ENCODE measurements around the gene MYO1B.

Gene MYO1B

DNA sequence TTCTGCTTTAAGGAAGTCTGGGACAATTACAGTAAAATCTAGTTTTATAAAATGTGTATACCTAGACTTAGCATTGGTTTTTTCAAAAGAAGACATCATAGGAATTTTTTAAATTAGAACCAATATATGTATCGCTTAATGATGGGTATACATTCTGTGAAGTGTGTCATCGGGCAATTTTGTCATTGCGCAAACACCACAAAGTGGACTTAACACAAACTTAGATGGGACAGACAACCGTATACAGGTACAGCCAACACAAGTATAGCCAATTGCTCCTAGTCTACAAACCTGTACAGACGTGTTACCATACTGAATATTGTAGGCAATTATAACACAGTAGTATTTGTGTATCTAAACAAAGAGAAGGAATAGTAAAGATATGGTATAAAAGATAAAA is 12.7 kb downstream of the MYO1B start:
- Histone ChIP-seq H3K4me1 (ENCODE audit: control insufficient read depth, insufficient read depth, low read length, poor library complexity, severe bottlenecking) (peaks cover 41% of the 10 kb centered on the region), H3K36me3 (ENCODE audit: control insufficient read depth, insufficient read depth, low read length) (no peaks in the 10 kb centered on the region), H3K27ac (ENCODE audit: low read depth, low read length, severe bottlenecking) (no peak overlapping the region), H3K4me3 (ENCODE audit: extremely low read depth, insufficient read depth, low read length, poor library complexity, severe bottlenecking) (no peak overlapping the region), H3K9me3 (ENCODE audit: control insufficient read depth, low read length) (no peaks in the 10 kb centered on the region)
- WGBS, 2 experiments (ENCODE audit: insufficient coverage in 2 of 2): 100% methylated on average over 2 of the region's 5 CpGs; no CpG with 5 or more reads in 1 of the 2 experiments

DNA sequence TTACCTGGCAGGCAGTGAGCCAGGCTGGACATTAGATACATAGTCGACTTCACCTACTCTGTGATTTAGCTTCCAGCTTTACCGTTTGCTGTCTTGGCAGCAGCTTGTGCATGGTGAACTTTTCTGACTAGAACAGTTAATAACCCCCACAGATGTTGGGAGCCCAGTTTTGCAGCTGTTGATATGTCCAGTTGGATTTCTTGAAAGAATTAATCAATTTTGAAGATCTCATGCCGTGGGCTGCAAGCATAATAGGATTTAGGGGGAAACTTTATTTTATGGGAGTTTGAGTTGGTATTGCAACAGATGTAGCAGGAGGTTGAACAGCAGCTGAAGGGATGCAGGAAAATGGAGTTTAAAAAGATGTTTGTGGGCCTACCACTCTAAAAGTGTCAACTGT is 13.8 kb downstream of the MYO1B start:
- Histone ChIP-seq H3K27ac (ENCODE audit: low read depth, low read length, severe bottlenecking) (no peak overlapping the region), H3K9me3 (ENCODE audit: control insufficient read depth, low read length) (no peaks in the 10 kb centered on the region), H3K4me1 (ENCODE audit: control insufficient read depth, insufficient read depth, low read length, poor library complexity, severe bottlenecking) (peaks cover 40% of the 10 kb centered on the region), H3K4me3 (ENCODE audit: extremely low read depth, insufficient read depth, low read length, poor library complexity, severe bottlenecking) (no peak overlapping the region), H3K36me3 (ENCODE audit: control insufficient read depth, insufficient read depth, low read length) (no peaks in the 10 kb centered on the region)
- 59 to 95% methylated on average over 2 to 3 of the region's 3 CpGs for WGBS, 2 experiments (ENCODE audit: insufficient coverage in 2 of 2)

GRCh38 chr2:191262436-191262835 is 17.2 kb downstream of the MYO1B start:
- H3K4me1 ChIP-seq (ENCODE audit: control insufficient read depth, insufficient read depth, low read length, poor library complexity, severe bottlenecking): peaks cover 55% of the 10 kb centered on the region
- H3K4me3 ChIP-seq (ENCODE audit: extremely low read depth, insufficient read depth, low read length, poor library complexity, severe bottlenecking): no peak overlapping the region
- no peaks in the 10 kb centered on the region for H3K36me3 ChIP-seq (ENCODE audit: control insufficient read depth, insufficient read depth, low read length)
- 94 to 97% methylated on average over 4 to 5 of the region's 5 CpGs for WGBS, 2 experiments (ENCODE audit: insufficient coverage in 2 of 2)
- H3K27ac ChIP-seq (ENCODE audit: low read depth, low read length, severe bottlenecking): no peak overlapping the region
- no peaks in the 10 kb centered on the region for H3K9me3 ChIP-seq (ENCODE audit: control insufficient read depth, low read length)

- H3K4me3 ChIP-seq (ENCODE audit: extremely low read depth, insufficient read depth, low read length, poor library complexity, severe bottlenecking): no peak overlapping the region
- WGBS, 2 experiments (ENCODE audit: insufficient coverage in 2 of 2): no CpG with 5 or more reads among the region's 2 CpGs
- no peaks in the 10 kb centered on the region for H3K9me3 ChIP-seq (ENCODE audit: control insufficient read depth, low read length)
- peaks cover 4% of the 10 kb centered on the region for H3K36me3 ChIP-seq (ENCODE audit: control insufficient read depth, insufficient read depth, low read length)
- peaks cover 58% of the 10 kb centered on the region for H3K4me1 ChIP-seq (ENCODE audit: control insufficient read depth, insufficient read depth, low read length, poor library complexity, severe bottlenecking)
- H3K27ac ChIP-seq (ENCODE audit: low read depth, low read length, severe bottlenecking): no peak overlapping the region
Measured at GRCh38 chr2:191263050-191263449, 17.8 kb downstream of the MYO1B start.

GRCh38 chr2:191264647-191265081 is 19.5 kb downstream of the MYO1B start:
- Histone ChIP-seq H3K4me3 (ENCODE audit: extremely low read depth, insufficient read depth, low read length, poor library complexity, severe bottlenecking) (no peak overlapping the region), H3K9me3 (ENCODE audit: control insufficient read depth, low read length) (no peaks in the 10 kb centered on the region), H3K4me1 (ENCODE audit: control insufficient read depth, insufficient read depth, low read length, poor library complexity, severe bottlenecking) (peaks cover 51% of the 10 kb centered on the region), H3K27ac (ENCODE audit: low read depth, low read length, severe bottlenecking) (peak overlapping the region; percentile 57), H3K36me3 (ENCODE audit: control insufficient read depth, insufficient read depth, low read length) (peaks cover 5% of the 10 kb centered on the region)
- 84 to 85% methylated on average over 2 of the region's 3 CpGs for WGBS, 2 experiments (ENCODE audit: insufficient coverage in 2 of 2)

DNA sequence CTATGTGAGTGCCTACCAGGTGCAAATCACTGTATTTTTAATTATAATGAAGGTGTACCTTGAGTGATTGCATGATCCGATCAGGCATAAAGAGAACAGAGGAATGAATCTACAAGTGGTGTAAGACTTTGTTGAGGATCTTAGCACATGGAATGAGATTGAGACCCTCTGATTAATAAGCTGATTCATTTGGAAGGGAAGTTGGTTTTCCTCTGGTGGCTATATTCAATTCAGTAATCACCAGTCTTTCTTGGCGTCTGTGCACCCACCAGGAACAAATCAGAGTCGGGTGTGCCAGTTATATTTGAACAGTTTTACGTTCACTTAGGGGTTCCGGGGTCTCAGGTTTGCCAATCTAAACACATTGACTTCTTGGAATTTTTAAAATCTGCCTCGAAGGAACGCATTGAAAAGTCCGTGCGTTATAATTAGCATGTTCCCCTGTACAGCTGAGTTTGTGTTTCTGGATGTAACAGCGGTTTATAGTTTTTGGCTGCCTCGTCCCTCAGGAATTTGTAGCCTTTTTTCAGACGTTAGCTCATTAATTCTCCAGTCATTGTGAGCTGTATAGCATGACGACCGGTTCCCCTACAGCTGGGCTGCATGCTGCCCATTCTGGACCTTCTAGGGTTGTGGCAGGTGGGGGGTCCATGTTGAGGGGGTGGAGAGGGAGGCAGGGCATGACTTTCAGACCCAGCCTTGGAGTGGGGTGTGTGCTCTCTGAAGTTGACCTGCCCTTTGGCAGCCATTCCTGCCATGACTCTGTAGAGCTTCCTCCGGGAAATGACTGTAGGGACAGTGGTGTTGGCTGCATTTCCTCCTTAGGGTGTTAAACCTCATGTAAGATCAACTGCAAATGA is 20.3 kb downstream of the MYO1B start:
- WGBS, 2 experiments (ENCODE audit: insufficient coverage in 2 of 2): 93 to 95% methylated on average over 12 of the region's 15 CpGs
- Histone ChIP-seq H3K4me3 (ENCODE audit: extremely low read depth, insufficient read depth, low read length, poor library complexity, severe bottlenecking) (no peak overlapping the region), H3K4me1 (ENCODE audit: control insufficient read depth, insufficient read depth, low read length, poor library complexity, severe bottlenecking) (peaks cover 52% of the 10 kb centered on the region), H3K36me3 (ENCODE audit: control insufficient read depth, insufficient read depth, low read length) (peaks cover 5% of the 10 kb centered on the region), H3K27ac (ENCODE audit: low read depth, low read length, severe bottlenecking) (peak overlapping the region; percentile 57), H3K9me3 (ENCODE audit: control insufficient read depth, low read length) (no peaks in the 10 kb centered on the region)

DNA sequence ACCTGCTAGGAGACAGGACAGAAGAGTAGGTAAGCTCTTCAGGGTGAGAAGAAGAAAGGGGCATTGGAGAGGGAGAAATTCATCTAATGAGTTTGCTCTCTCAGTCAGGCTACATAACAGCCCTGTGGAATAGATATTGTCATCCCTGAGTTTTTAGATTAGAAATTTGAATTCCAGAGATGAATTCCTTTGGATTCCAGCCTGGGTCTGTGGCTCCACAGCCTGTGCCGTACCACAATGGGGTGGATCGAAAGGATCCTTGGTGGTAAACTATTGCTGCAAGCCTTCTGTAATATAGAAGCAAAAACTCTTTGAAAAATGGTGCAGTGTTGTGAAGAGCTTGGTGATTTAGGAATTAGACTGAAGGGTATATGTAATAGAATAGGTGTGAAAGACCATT is 21.0 kb downstream of the MYO1B start:
- 93 to 100% methylated on average over 2 of the region's 2 CpGs for WGBS, 2 experiments (ENCODE audit: insufficient coverage in 2 of 2)
- Histone ChIP-seq H3K36me3 (ENCODE audit: control insufficient read depth, insufficient read depth, low read length) (peaks cover 5% of the 10 kb centered on the region), H3K4me3 (ENCODE audit: extremely low read depth, insufficient read depth, low read length, poor library complexity, severe bottlenecking) (no peak overlapping the region), H3K9me3 (ENCODE audit: control insufficient read depth, low read length) (no peaks in the 10 kb centered on the region), H3K27ac (ENCODE audit: low read depth, low read length, severe bottlenecking) (no peak overlapping the region), H3K4me1 (ENCODE audit: control insufficient read depth, insufficient read depth, low read length, poor library complexity, severe bottlenecking) (peaks cover 56% of the 10 kb centered on the region)

GRCh38 chr2:191268596-191268995 is 23.4 kb downstream of the MYO1B start:
- H3K36me3 ChIP-seq (ENCODE audit: control insufficient read depth, insufficient read depth, low read length): peaks cover 5% of the 10 kb centered on the region
- WGBS, 2 experiments (ENCODE audit: insufficient coverage in 2 of 2): 80% methylated on average over 1 of the region's 1 CpG; no CpG with 5 or more reads in 1 of the 2 experiments
- no peaks in the 10 kb centered on the region for H3K9me3 ChIP-seq (ENCODE audit: control insufficient read depth, low read length)
- no peak overlapping the region for H3K4me3 ChIP-seq (ENCODE audit: extremely low read depth, insufficient read depth, low read length, poor library complexity, severe bottlenecking)
- H3K4me1 ChIP-seq (ENCODE audit: control insufficient read depth, insufficient read depth, low read length, poor library complexity, severe bottlenecking): peaks cover 40% of the 10 kb centered on the region
- H3K27ac ChIP-seq (ENCODE audit: low read depth, low read length, severe bottlenecking): no peak overlapping the region

DNA sequence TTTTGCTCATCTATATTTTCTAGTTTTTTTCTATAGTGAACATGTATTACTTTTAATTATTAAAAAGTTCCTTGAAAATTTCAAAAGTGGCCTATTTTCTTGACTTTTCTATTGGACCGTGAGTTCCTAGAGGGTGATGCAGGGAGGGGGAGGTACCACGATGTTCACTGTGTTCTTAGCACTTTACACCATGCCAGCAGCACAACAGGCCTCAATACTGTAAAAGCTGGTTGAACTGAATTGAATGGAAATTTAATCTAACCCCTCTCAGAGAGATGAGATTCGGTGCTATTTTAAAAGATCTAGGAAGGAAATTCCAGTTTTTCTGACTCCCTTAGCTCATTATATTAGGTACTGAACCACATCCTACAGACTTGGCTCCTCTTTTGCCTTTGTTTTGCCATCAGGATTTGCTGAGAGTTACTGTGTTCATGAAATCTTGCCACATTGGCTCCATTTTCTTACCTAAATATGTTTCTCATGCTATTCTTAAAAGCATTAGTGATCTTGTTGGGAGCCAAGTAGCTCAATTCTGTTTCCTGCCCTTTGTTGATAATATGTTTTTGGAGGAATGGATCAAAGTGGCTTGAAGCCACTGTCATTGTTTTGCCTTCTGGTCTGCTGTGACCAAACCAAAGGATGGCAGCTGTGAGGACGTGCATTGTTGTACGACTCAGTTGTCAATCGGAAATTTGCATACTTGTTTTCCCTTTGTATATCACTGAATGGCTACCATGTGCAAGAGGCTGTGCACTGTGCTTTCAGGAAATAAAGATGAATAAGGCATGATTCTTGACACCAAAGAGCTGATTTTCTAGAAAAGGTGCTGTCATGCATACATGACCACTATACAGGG is 25.3 kb downstream of the MYO1B start:
- WGBS, 2 experiments (ENCODE audit: insufficient coverage in 2 of 2): 69 to 85% methylated on average over 3 of the region's 6 CpGs
- Histone ChIP-seq H3K9me3 (ENCODE audit: control insufficient read depth, low read length) (no peaks in the 10 kb centered on the region), H3K27ac (ENCODE audit: low read depth, low read length, severe bottlenecking) (peak overlapping the region; percentile 47), H3K4me1 (ENCODE audit: control insufficient read depth, insufficient read depth, low read length, poor library complexity, severe bottlenecking) (peaks cover 27% of the 10 kb centered on the region), H3K4me3 (ENCODE audit: extremely low read depth, insufficient read depth, low read length, poor library complexity, severe bottlenecking) (no peak overlapping the region), H3K36me3 (ENCODE audit: control insufficient read depth, insufficient read depth, low read length) (peaks cover 5% of the 10 kb centered on the region)

- H3K27ac ChIP-seq (ENCODE audit: low read depth, low read length, severe bottlenecking): no peak overlapping the region
- peaks cover 14% of the 10 kb centered on the region for H3K4me1 ChIP-seq (ENCODE audit: control insufficient read depth, insufficient read depth, low read length, poor library complexity, severe bottlenecking)
- 83 to 100% methylated on average over 1 to 2 of the region's 2 CpGs for WGBS, 2 experiments (ENCODE audit: insufficient coverage in 2 of 2)
- no peaks in the 10 kb centered on the region for H3K9me3 ChIP-seq (ENCODE audit: control insufficient read depth, low read length)
- H3K4me3 ChIP-seq (ENCODE audit: extremely low read depth, insufficient read depth, low read length, poor library complexity, severe bottlenecking): no peak overlapping the region
- peaks cover 14% of the 10 kb centered on the region for H3K36me3 ChIP-seq (ENCODE audit: control insufficient read depth, insufficient read depth, low read length)
Measured at GRCh38 chr2:191272064-191272463, 26.9 kb downstream of the MYO1B start.

All from mesodermal cell (in vitro differentiated cells).